ENCODE results near the gene SLC12A7.

GRCh38 chr5:1150866-1151265 lies 39.0 kb upstream of the SLC12A7 start:
- TF ChIP-seq CTCF (IDR thresholded peaks at IDR 0.05; ENCODE audit: insufficient read depth, low read depth, low read length) (no peak), EZH2 (IDR thresholded peaks at IDR 0.05; ENCODE audit: insufficient read depth, low read length) (no peak)

All from astrocyte (in vitro differentiated cells and primary cell).